MG63 (cell line): ENCODE results near the gene DEF6. TPM values are rescaled to one million over a fixed set of nuclear protein-coding genes. Genes with fewer than 3 reads are reported as not detected.

Source experiments
- DNase-seq: peaks from one replicate; pipeline ENCODE4 v3.0.0-alpha.2; 2020
- H3K27me3 ChIP-seq: fragments of 250-450 bp; sonication (Bioruptor Pico); 2 replicates; pipeline ENCODE4 v1.5.1; 2020; ENCODE audit warnings: mild to moderate bottlenecking, moderate library complexity
- H3K36me3 ChIP-seq: fragments of 250-450 bp; sonication (Bioruptor Pico); 2 replicates; pipeline ENCODE4 v1.5.1; 2020; ENCODE audit warnings: mild to moderate bottlenecking, moderate library complexity
- H3K4me3 ChIP-seq: fragments of 250-450 bp; sonication (Bioruptor Pico); 2 replicates; pipeline ENCODE4 v1.5.1; 2020; ENCODE audit warnings: mild to moderate bottlenecking, moderate library complexity
- H3K9me3 ChIP-seq: fragments of 250-450 bp; sonication (Bioruptor Pico); 2 replicates; pipeline ENCODE4 v1.5.1; 2020; ENCODE audit warnings: mild to moderate bottlenecking, moderate library complexity
- total RNA-seq: library from RNA; depleted of rRNA; stranded (reverse); fragments of >200 nt; shearing (Covaris generic); gene quantifications from 2 replicates; pipeline ENCODE4 v1.2.3, GENCODE V29; 2014; ENCODE audit warnings: low replicate concordance

The DEF6 gene
- total RNA-seq, 1 experiment from 2014 or later, result 0.33 TPM

DNA sequence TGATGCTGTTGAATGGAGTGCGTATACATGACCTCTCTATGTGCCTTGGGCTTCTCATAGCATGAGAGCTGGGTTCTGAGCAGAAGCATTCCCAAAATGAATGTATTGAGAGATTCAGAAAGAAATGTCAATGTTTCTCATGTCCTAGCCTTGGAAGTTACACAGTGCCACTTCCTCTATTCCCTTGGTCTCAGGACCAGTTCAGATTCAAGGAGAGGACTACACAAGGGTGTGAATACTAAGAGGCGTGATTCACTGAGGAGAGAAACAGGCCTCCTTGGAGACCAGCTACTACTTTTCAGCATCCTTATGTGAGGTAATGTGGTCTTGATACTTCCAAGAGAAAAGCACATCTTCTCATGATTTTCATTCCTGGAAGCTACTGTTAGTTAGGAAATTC, 55.1 kb downstream of the DEF6 start:
- Histone ChIP-seq H3K36me3 (peaks cover 85% of the 10 kb centered on the region), H3K4me3 (no peak overlapping the region), H3K9me3 (no peaks in the 10 kb centered on the region), H3K27me3 (no peaks in the 10 kb centered on the region)
- no peak for DNase-seq

GRCh38 chr6:35354361-35355135, 56.9 kb downstream of the DEF6 start:
- no peak for DNase-seq
- Histone ChIP-seq H3K4me3 (no peak overlapping the region), H3K9me3 (no peaks in the 10 kb centered on the region), H3K36me3 (peaks cover 83% of the 10 kb centered on the region), H3K27me3 (no peaks in the 10 kb centered on the region)

GRCh38 chr6:35356391-35356790, 58.8 kb downstream of the DEF6 start:
- H3K27me3 ChIP-seq, result no peaks in the 10 kb centered on the region
- H3K36me3 ChIP-seq, result peaks cover 72% of the 10 kb centered on the region
- DNase-seq, result no peak
- H3K4me3 ChIP-seq, result no peak overlapping the region
- no peaks in the 10 kb centered on the region for H3K9me3 ChIP-seq

DNA sequence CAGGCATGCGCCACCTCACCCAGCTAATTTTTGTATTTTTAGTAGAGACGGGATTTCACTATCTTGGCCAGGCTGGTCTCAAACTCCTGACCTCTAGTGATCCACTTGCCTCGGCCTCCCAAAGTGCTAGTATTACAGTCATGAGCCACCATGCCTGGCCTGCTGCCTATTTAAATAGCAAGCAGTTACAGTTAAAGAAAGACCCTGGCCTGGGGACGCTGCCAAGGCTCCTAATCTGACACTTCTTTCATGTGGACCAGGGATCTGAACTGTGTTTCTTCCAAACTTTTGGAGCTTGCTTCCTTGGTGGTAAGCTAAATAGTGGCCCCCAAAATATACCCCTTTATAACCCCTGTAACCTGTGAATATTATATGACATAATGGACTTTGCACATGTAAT, 60.1 kb downstream of the DEF6 start:
- H3K27me3 ChIP-seq, result no peaks in the 10 kb centered on the region
- H3K36me3 ChIP-seq, result peaks cover 69% of the 10 kb centered on the region
- H3K4me3 ChIP-seq, result no peak overlapping the region
- DNase-seq, result no peak
- no peaks in the 10 kb centered on the region for H3K9me3 ChIP-seq

GRCh38 chr6:35358086-35358485, 60.5 kb downstream of the DEF6 start:
- Histone ChIP-seq H3K9me3 (no peaks in the 10 kb centered on the region), H3K36me3 (peaks cover 69% of the 10 kb centered on the region), H3K4me3 (no peak overlapping the region), H3K27me3 (no peaks in the 10 kb centered on the region)
- DNase-seq, result no peak

GRCh38 chr6:35359346-35359743, 61.7 kb downstream of the DEF6 start:
- H3K9me3 ChIP-seq, result no peaks in the 10 kb centered on the region
- H3K4me3 ChIP-seq, result no peak overlapping the region
- no peaks in the 10 kb centered on the region for H3K27me3 ChIP-seq
- peaks cover 68% of the 10 kb centered on the region for H3K36me3 ChIP-seq
- DNase-seq, result no peak

- H3K4me3 ChIP-seq, result no peak overlapping the region
- DNase-seq, result peak; percentile 98
- peaks cover 63% of the 10 kb centered on the region for H3K36me3 ChIP-seq
- H3K27me3 ChIP-seq, result no peaks in the 10 kb centered on the region
- H3K9me3 ChIP-seq, result no peaks in the 10 kb centered on the region
Observed at GRCh38 chr6:35359744-35360348, 62.2 kb downstream of the DEF6 start.

DNA sequence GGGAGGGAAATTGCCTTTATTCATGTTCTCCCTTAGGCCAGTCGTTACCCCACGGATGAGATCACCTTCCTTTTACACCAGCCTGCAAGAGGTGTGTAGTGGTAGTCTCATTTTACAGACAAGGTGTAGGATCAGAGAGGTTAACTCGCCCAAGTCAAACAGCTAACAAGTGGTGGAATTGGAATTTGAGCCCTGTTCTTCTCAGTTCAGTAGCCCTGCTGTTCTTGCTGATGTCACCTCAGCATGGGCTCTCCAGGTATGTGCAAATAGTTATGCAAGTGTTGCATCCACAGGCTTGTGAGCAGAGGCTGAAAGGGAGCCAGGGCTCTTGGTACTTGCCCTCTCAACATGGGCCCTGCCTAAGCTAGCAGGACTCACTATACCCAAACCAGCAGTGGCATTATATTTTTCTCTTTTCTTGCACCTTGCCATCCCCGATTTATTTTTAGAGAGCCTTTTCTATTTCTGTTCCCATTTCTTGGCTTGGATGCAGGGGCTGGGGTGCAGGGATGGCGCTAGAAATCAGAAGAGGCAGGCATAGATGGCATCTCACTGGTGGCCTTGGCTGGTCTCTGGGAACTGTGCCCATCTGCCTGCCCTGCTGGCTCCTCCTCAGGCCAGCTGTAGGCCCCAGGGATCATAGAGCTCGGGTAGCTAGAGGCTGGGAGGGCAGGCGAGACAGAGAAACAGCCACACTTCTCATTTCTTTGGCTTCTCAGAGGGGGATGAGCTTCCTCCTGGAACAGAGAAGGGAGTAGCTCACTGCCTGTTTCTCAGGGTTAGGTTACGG, 62.9 kb downstream of the DEF6 start:
- DNase-seq, result no peak

GRCh38 chr6:35362200-35362599, 64.6 kb downstream of the DEF6 start:
- H3K9me3 ChIP-seq, result no peaks in the 10 kb centered on the region
- no peaks in the 10 kb centered on the region for H3K27me3 ChIP-seq
- peaks cover 55% of the 10 kb centered on the region for H3K36me3 ChIP-seq
- DNase-seq, result no peak
- no peak overlapping the region for H3K4me3 ChIP-seq

More for the DNA sequence above, 62.9 kb downstream of the DEF6 start:
- peaks cover 59% of the 10 kb centered on the region for H3K36me3 ChIP-seq
- no peak overlapping the region for H3K4me3 ChIP-seq
- no peaks in the 10 kb centered on the region for H3K27me3 ChIP-seq
- H3K9me3 ChIP-seq, result no peaks in the 10 kb centered on the region

DNA sequence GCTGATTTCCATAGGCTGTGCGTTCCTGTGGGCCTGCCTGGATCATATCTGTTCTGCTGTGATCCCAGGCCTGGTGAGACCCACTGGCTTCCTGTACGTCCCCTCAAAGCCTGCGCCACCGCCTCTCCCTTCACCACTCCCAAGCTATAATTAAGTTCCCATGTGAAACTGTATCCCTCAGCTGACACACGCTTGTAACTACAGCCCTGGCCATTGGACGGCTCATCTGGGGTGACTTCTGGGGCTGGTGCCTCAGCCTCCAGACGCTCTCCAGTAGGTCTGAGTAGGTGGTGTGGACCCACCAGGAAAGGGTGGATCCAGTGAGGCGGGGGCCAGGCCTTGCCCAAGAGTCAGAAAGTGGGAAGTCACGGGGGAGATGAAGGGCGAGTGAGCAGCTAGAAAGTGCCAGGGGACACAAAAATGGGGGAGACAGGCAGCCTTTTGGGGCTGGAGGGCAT, 65.7 kb downstream of the DEF6 start:
- DNase-seq, result no peak
- H3K9me3 ChIP-seq, result no peaks in the 10 kb centered on the region
- peaks cover 47% of the 10 kb centered on the region for H3K36me3 ChIP-seq
- H3K27me3 ChIP-seq, result no peaks in the 10 kb centered on the region
- H3K4me3 ChIP-seq, result no peak overlapping the region

DNA sequence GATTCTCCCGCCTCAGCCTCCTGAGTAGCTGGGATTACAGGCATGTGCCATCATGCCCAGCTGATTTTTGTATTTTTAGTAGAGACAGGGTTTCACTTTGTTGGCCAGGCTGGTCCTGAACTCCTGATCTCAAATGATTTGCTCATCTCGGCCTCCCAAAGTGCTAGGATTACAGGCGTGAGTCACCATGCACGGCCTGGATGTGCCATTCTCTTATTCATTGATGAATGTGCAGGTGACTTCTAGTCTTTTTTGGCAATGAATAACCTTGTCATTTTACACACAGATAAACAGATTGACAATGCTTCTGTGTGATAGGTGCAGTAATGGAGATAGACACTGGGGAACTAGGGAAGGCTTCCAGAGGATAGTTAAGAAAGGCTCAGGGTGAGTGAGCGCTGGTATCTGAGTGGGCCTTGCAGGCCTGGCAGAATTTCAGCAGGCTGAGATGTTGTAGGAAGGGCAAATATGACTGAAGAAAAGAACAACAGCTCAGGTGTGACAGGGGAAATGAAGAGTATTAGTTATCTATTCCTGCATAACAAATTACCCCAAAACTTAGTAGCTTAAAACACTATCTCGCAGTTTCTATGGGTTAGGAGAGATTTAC, 68.1 kb downstream of the DEF6 start:
- DNase-seq, result peak; percentile 76
- H3K4me3 ChIP-seq, result no peak overlapping the region
- H3K27me3 ChIP-seq, result no peaks in the 10 kb centered on the region
- H3K36me3 ChIP-seq, result peaks cover 35% of the 10 kb centered on the region
- no peaks in the 10 kb centered on the region for H3K9me3 ChIP-seq

DNA sequence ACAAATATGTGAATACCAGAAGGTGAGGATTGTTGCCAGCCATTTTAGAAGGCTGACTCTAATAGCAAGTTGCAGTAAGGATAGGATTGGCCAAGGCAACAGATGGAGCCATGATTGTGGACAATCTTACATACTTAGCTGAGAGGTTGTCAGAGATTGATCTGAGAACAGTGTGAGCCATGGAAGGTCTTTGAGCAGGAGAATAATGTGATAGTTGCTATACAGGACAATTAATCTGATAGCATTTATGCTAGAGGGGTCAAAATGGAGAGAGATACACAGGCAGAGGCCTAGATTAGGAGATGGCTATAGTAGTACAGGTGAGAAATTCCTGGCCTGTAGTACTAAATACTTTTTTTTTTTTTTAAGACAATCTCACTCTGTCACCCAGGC, 68.6 kb downstream of the DEF6 start:
- H3K36me3 ChIP-seq, result peaks cover 37% of the 10 kb centered on the region
- no peak for DNase-seq
- H3K4me3 ChIP-seq, result no peak overlapping the region
- H3K9me3 ChIP-seq, result no peaks in the 10 kb centered on the region
- H3K27me3 ChIP-seq, result no peaks in the 10 kb centered on the region

DNA sequence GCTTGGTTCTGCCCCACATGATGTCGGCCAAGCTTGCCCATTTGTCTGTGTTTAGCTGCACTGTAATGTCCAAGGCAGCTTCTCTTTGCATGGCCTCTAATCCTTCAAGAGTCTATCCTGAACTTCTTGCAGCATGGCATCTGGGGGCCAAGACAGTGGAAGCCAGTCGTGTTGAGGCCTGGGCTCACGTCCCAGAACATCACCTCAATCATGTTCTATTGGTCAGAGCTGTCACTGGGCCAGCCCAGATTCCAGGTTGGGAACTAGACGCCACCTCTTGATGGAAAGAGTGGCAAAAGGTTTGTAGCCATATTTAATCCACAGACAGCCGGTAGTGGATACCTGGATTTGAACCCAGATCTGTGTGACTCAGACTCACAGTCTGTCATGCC, 70.0 kb downstream of the DEF6 start:
- Histone ChIP-seq H3K9me3 (no peaks in the 10 kb centered on the region), H3K36me3 (peaks cover 41% of the 10 kb centered on the region), H3K27me3 (no peaks in the 10 kb centered on the region), H3K4me3 (no peak overlapping the region)
- DNase-seq, result no peak

- H3K9me3 ChIP-seq, result no peaks in the 10 kb centered on the region; the same call in 1 of the 2 replicates
- H3K4me3 ChIP-seq, result no peak overlapping the region
- DNase-seq, result peak; percentile 89
- H3K27me3 ChIP-seq, result no peaks in the 10 kb centered on the region
- peaks cover 41% of the 10 kb centered on the region for H3K36me3 ChIP-seq
Observed at GRCh38 chr6:35368038-35368887, 70.6 kb downstream of the DEF6 start.

DNA sequence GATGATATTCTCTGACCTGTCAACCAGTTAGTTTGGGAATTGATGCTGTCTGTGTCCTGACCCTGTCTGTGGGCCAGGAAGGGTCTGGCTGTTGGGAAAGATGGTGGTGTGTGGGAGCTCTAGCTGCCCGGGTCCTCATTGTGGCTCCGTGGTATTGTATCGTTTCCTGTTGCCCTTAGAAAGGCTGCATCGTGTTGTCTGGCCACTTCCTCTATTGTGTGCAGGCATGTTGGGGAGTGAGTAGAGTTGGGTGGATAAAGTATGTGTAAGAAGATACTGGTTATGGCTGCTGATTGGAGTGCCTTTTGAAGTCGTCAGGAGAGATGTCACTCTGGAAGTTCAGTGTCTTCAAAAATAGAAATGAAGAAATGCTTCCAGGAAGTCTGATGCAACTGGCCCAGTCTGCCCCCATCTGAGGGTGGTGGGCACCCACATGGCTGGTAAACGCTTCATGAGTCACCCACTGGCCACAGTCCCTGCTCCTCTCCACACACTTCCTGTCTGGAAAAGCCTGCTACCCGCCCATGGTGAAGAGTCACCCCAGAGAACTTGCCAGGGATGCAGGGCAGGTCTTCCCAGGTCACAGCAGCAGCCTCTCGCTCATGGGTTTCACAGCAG, 72.6 kb downstream of the DEF6 start:
- no peak overlapping the region for H3K4me3 ChIP-seq
- no peaks in the 10 kb centered on the region for H3K27me3 ChIP-seq
- peaks cover 42% of the 10 kb centered on the region for H3K36me3 ChIP-seq
- no peaks in the 10 kb centered on the region; the same call in 1 of the 2 replicates for H3K9me3 ChIP-seq
- peak; percentile 99 for DNase-seq
